H9 (cell line): Measurements from ENCODE around the gene HORMAD2. TPM values are rescaled to one million over a fixed set of nuclear protein-coding genes. Genes with fewer than 3 reads are reported as not detected.

Experiments used
- DNase-seq: peaks from one replicate; pipeline ENCODE4 v3.0.0-alpha.2; 2017
- H2AFZ ChIP-seq: one replicate; pipeline ENCODE4 v1.6.1; 2013; ENCODE audit warnings: mild to moderate bottlenecking, low read length, control low read depth, moderate library complexity
- H2AK5ac ChIP-seq: 2 replicates; pipeline ENCODE4 v1.6.1; 2013; ENCODE audit warnings: low read length, control low read depth, mixed read lengths; ENCODE audit not compliant: insufficient read length
- H2BK120ac ChIP-seq: one replicate; pipeline ENCODE4 v1.6.1; 2013; ENCODE audit warnings: low read depth, mild to moderate bottlenecking, low read length, control low read depth, inconsistent platforms; ENCODE audit not compliant: poor library complexity, severe bottlenecking
- H2BK12ac ChIP-seq: 2 replicates; pipeline ENCODE4 v1.6.1; 2013; ENCODE audit warnings: low read length, control low read depth, mixed read lengths, low read depth; ENCODE audit not compliant: insufficient read length
- H2BK15ac ChIP-seq: 2 replicates; pipeline ENCODE4 v1.6.1; 2013; ENCODE audit warnings: low read depth, low read length, control low read depth
- H2BK20ac ChIP-seq: one replicate; pipeline ENCODE4 v1.6.1; 2013; ENCODE audit warnings: low read depth, mild to moderate bottlenecking, low read length, control low read depth, inconsistent platforms; ENCODE audit not compliant: poor library complexity, severe bottlenecking
- H2BK5ac ChIP-seq: 2 replicates; pipeline ENCODE4 v1.6.1; 2013; ENCODE audit warnings: low read length, control low read depth, mixed read lengths; ENCODE audit not compliant: insufficient read length
- H3K14ac ChIP-seq: 2 replicates; pipeline ENCODE4 v1.6.1; 2013; ENCODE audit warnings: low read length, control low read depth; ENCODE audit not compliant: insufficient read depth
- H3K18ac ChIP-seq: 2 replicates; pipeline ENCODE4 v1.6.1; 2013; ENCODE audit warnings: low read depth, mild to moderate bottlenecking, mixed read lengths, low read length, control low read depth; ENCODE audit not compliant: insufficient read length
- H3K23ac ChIP-seq: 2 replicates; pipeline ENCODE4 v1.6.1; 2013; ENCODE audit warnings: low read length, control low read depth, mixed read lengths, low read depth; ENCODE audit not compliant: insufficient read length
- H3K23me2 ChIP-seq: 2 replicates; pipeline ENCODE4 v1.6.1; 2013; ENCODE audit warnings: low read depth, mild to moderate bottlenecking, mixed read lengths, low read length, control low read depth; ENCODE audit not compliant: insufficient read length, poor library complexity, severe bottlenecking
- H3K27ac ChIP-seq: 2 replicates; pipeline ENCODE4 v1.5.1; 2013; ENCODE audit warnings: low read length, control low read depth, mixed read lengths, low read depth; ENCODE audit not compliant: insufficient read length
- H3K27me3 ChIP-seq: 2 replicates; pipeline ENCODE4 v1.6.1; 2013; ENCODE audit warnings: low read length, control low read depth, inconsistent platforms; ENCODE audit not compliant: insufficient read depth
- H3K4ac ChIP-seq: 2 replicates; pipeline ENCODE4 v1.6.1; 2013; ENCODE audit warnings: low read depth, mild to moderate bottlenecking, control low read depth, inconsistent platforms, low read length, moderate library complexity
- H3K4me1 ChIP-seq: 2 replicates; pipeline ENCODE4 v1.6.1; 2013; ENCODE audit warnings: low read length, control low read depth, inconsistent platforms; ENCODE audit not compliant: insufficient read depth
- H3K4me2 ChIP-seq: 2 replicates; pipeline ENCODE4 v1.6.1; 2013; ENCODE audit warnings: low read length, control low read depth, mixed read lengths; ENCODE audit not compliant: insufficient read length, insufficient read depth
- H3K56ac ChIP-seq: 2 replicates; pipeline ENCODE4 v1.6.1; 2013; ENCODE audit warnings: low read depth, mild to moderate bottlenecking, mixed read lengths, low read length, control low read depth; ENCODE audit not compliant: insufficient read length
- H3K79me1 ChIP-seq: 2 replicates; pipeline ENCODE4 v1.6.1; 2013; ENCODE audit warnings: low read depth, mild to moderate bottlenecking, moderate library complexity, low read length, control low read depth, inconsistent platforms; ENCODE audit not compliant: insufficient read depth, poor library complexity, severe bottlenecking
- H3K79me2 ChIP-seq: 2 replicates; pipeline ENCODE4 v1.6.1; 2013; ENCODE audit warnings: low read length, control low read depth, inconsistent platforms; ENCODE audit not compliant: insufficient read depth
- H3K9ac ChIP-seq: 2 replicates; pipeline ENCODE4 v1.6.1; 2013; ENCODE audit warnings: low read length, control low read depth, mixed read lengths; ENCODE audit not compliant: insufficient read length; ENCODE audit errors: extremely low read depth
- H3K9me3 ChIP-seq: one replicate; pipeline ENCODE4 v1.6.1; 2013; ENCODE audit warnings: low read depth, low read length, inconsistent platforms; ENCODE audit not compliant: control insufficient read depth
- H3T11ph ChIP-seq: one replicate; pipeline ENCODE4 v1.6.1; 2013; ENCODE audit warnings: mild to moderate bottlenecking, low read length, control low read depth, inconsistent platforms
- H4K20me1 ChIP-seq: one replicate; pipeline ENCODE4 v1.6.1; 2013; ENCODE audit not compliant: control insufficient read depth, insufficient read length, insufficient read depth
- H4K5ac ChIP-seq: 2 replicates; pipeline ENCODE4 v1.6.1; 2013; ENCODE audit warnings: low read depth, mild to moderate bottlenecking, mixed read lengths, low read length, control low read depth; ENCODE audit not compliant: insufficient read length
- H4K8ac ChIP-seq: replicated peaks from 2 replicates; pipeline ENCODE4 v1.6.1; 2013; ENCODE audit warnings: low read length, control low read depth, mixed read lengths, low read depth; ENCODE audit not compliant: insufficient read length
- H4K91ac ChIP-seq: 2 replicates; pipeline ENCODE4 v1.6.1; 2013; ENCODE audit warnings: low read depth, mild to moderate bottlenecking, moderate library complexity, mixed read lengths, low read length, control low read depth; ENCODE audit not compliant: insufficient read length
- H3K27ac Mint-ChIP-seq, 3 experiments: 2 replicates in 2 of 3; 3 replicates in 1 of 3; pipeline ENCODE4 v1.8.0; 2020 to 2021; ENCODE audit warnings: mixed read lengths in 3 of 3, mild to moderate bottlenecking in 1 of 3, moderate library complexity in 1 of 3
- H3K27me3 Mint-ChIP-seq: 2 replicates; pipeline ENCODE4 v1.8.0; 2021; ENCODE audit warnings: low read depth, mild to moderate bottlenecking, moderate library complexity, mixed read lengths
- H3K36me3 Mint-ChIP-seq, 3 experiments: 2 replicates in 2 of 3; 3 replicates in 1 of 3; pipeline ENCODE4 v1.8.0; 2020 to 2021; ENCODE audit warnings: low read depth in 3 of 3, mixed read lengths in 3 of 3; ENCODE audit not compliant: insufficient read depth in 1 of 3
- H3K4me1 Mint-ChIP-seq, 2 experiments: 2 replicates each; pipeline ENCODE4 v1.8.0; 2020; ENCODE audit warnings: mixed read lengths in 2 of 2
- H3K4me3 Mint-ChIP-seq, 2 experiments: 2 replicates in 1 of 2; 3 replicates in 1 of 2; pipeline ENCODE4 v1.8.0; 2020 to 2021; ENCODE audit warnings: mild to moderate bottlenecking in 2 of 2, mixed read lengths in 2 of 2, moderate library complexity in 1 of 2
- H3K9me3 Mint-ChIP-seq, 2 experiments: 2 replicates in 1 of 2; 3 replicates in 1 of 2; pipeline ENCODE4 v1.8.0; 2020; ENCODE audit warnings: mild to moderate bottlenecking in 2 of 2, mixed read lengths in 2 of 2, moderate library complexity in 1 of 2
- WGBS: extraction: QIAGEN DNeasy Blood & Tissue Kit; methylation state at CpG from one replicate; pipeline ENCODE4 v1.1.7; 2013; ENCODE audit warnings: missing lambda C conversion rate, low lambda C conversion rate, mixed read lengths; ENCODE audit not compliant: insufficient read length; ENCODE audit errors: extremely low coverage; 5-methylcytosine and 5-hydroxymethylcytosine counted together
- total RNA-seq: library from RNA; stranded (reverse); gene quantifications from 2 replicates; pipeline ENCODE4 v1.2.1, GENCODE V29; 2021
- TF ChIP-seq, protein P1 (sequence below): fragments of 200-600 bp; sonication (generic); conservative IDR thresholded peaks from 3 replicates; pipeline ENCODE4 v1.8.0; 2021; ENCODE audit warnings: antibody characterized with exemption, mild to moderate bottlenecking

Gene HORMAD2
- total RNA-seq, 1 experiment from 2014 or later: not detected

DNA sequence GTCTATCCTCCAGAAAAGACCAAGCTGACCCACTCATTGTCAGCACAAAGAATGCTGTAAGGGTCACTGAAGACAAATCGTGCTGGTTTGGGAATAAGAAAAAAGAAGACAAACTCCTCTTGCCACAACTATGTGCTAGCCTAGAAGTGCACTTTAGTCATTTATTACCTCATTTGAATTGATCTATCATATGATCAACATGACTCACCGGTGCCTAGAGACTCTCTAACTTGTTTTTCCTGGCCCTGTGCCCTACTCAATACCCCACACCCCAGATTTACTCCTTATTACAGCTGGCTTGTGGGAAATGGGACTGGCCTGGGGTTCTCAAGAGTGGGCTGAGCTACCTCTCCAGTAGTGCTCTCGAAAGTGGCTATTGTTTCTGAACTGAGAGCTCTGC lies 35.9 kb upstream of the HORMAD2 start:
- no peak overlapping the region for H2BK12ac ChIP-seq
- no peak overlapping the region for H2BK5ac ChIP-seq
- H3K14ac ChIP-seq: no peak overlapping the region
- H3K23me2 ChIP-seq: no peaks in the 10 kb centered on the region
- H2BK15ac ChIP-seq: no peak overlapping the region
- H3K79me2 ChIP-seq: no peaks in the 10 kb centered on the region
- H4K91ac ChIP-seq: no peak overlapping the region
- no peaks in the 10 kb centered on the region for H3K9me3 Mint-ChIP-seq
- no peaks in the 10 kb centered on the region for H3K27me3 ChIP-seq
- no peaks in the 10 kb centered on the region for H3K9me3 ChIP-seq
- H3K23ac ChIP-seq: no peak overlapping the region
- H3K4me3 Mint-ChIP-seq: no peak overlapping the region
- no peak overlapping the region for H4K8ac ChIP-seq
- no peak overlapping the region for H3K4ac ChIP-seq
- no peak overlapping the region for H2BK120ac ChIP-seq
- no peak overlapping the region for H3K56ac ChIP-seq
- H3K27me3 Mint-ChIP-seq: no peaks in the 10 kb centered on the region; the same call in 1 of the 2 replicates
- H3K79me1 ChIP-seq: no peaks in the 10 kb centered on the region
- no peak overlapping the region for H2AK5ac ChIP-seq
- H4K5ac ChIP-seq: no peak overlapping the region
- no peak overlapping the region for H3K4me2 ChIP-seq
- H4K20me1 ChIP-seq: no peaks in the 10 kb centered on the region
- H3K18ac ChIP-seq: no peak overlapping the region
- no peaks in the 10 kb centered on the region for H3K36me3 Mint-ChIP-seq
- no peak overlapping the region for H2AFZ ChIP-seq
- H3K4me1 Mint-ChIP-seq: no peaks in the 10 kb centered on the region
- no peak overlapping the region for H2BK20ac ChIP-seq
- no peak overlapping the region for H3K27ac Mint-ChIP-seq
- no peak overlapping the region for H3K9ac ChIP-seq
- DNase-seq: no peak
- no peak overlapping the region for H3T11ph ChIP-seq
- no peak overlapping the region for H3K27ac ChIP-seq
- TF ChIP-seq, protein P1, sequence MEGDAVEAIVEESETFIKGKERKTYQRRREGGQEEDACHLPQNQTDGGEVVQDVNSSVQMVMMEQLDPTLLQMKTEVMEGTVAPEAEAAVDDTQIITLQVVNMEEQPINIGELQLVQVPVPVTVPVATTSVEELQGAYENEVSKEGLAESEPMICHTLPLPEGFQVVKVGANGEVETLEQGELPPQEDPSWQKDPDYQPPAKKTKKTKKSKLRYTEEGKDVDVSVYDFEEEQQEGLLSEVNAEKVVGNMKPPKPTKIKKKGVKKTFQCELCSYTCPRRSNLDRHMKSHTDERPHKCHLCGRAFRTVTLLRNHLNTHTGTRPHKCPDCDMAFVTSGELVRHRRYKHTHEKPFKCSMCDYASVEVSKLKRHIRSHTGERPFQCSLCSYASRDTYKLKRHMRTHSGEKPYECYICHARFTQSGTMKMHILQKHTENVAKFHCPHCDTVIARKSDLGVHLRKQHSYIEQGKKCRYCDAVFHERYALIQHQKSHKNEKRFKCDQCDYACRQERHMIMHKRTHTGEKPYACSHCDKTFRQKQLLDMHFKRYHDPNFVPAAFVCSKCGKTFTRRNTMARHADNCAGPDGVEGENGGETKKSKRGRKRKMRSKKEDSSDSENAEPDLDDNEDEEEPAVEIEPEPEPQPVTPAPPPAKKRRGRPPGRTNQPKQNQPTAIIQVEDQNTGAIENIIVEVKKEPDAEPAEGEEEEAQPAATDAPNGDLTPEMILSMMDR: no peak
- WGBS: no CpG with 5 or more reads among the region's 3 CpGs
- no peaks in the 10 kb centered on the region for H3K4me1 ChIP-seq
